Measurements from ENCODE around the gene ZSCAN4.

ZSCAN4 gene

GRCh38 chr19:57641715-57642234 lies 27.0 kb upstream of the ZSCAN4 start:
- DNase-seq (ENCODE audit: low read depth), result no peak
- no peak for TF ChIP-seq POLR2A (IDR thresholded peaks at IDR 0.05; ENCODE audit: extremely low read depth, insufficient read length)
- TF ChIP-seq CTCF (IDR thresholded peaks at IDR 0.05; ENCODE audit: low read depth, low read length), result no peak
- TF ChIP-seq MAX (IDR thresholded peaks at IDR 0.05; ENCODE audit: low read depth, low read length), result no peak
- no peak for TF ChIP-seq MYC (IDR thresholded peaks at IDR 0.05; ENCODE audit: low read depth, low read length)
- H3K4me3 ChIP-seq (ENCODE audit: low read depth, low read length), result no peak overlapping the region

GRCh38 chr19:57642396-57643046 lies 26.2 kb upstream of the ZSCAN4 start:
- no peak overlapping the region for H3K4me3 ChIP-seq (ENCODE audit: low read depth, low read length)
- TF ChIP-seq CTCF (IDR thresholded peaks at IDR 0.05; ENCODE audit: low read depth, low read length) (no peak), POLR2A (IDR thresholded peaks at IDR 0.05; ENCODE audit: extremely low read depth, insufficient read length) (no peak), MAX (IDR thresholded peaks at IDR 0.05; ENCODE audit: low read depth, low read length) (no peak), MYC (IDR thresholded peaks at IDR 0.05; ENCODE audit: low read depth, low read length) (no peak)
- no peak for DNase-seq (ENCODE audit: low read depth)

- H3K4me3 ChIP-seq (ENCODE audit: low read depth, low read length), result no peak overlapping the region
- DNase-seq (ENCODE audit: low read depth), result no peak
- no peak for TF ChIP-seq POLR2A (IDR thresholded peaks at IDR 0.05; ENCODE audit: extremely low read depth, insufficient read length)
- TF ChIP-seq MAX (IDR thresholded peaks at IDR 0.05; ENCODE audit: low read depth, low read length), result no peak
- TF ChIP-seq CTCF (IDR thresholded peaks at IDR 0.05; ENCODE audit: low read depth, low read length), result no peak
- no peak for TF ChIP-seq MYC (IDR thresholded peaks at IDR 0.05; ENCODE audit: low read depth, low read length)
Measured at GRCh38 chr19:57643734-57644133, 25.0 kb upstream of the ZSCAN4 start.

- no peak for DNase-seq (ENCODE audit: low read depth)
- H3K4me3 ChIP-seq (ENCODE audit: low read depth, low read length), result no peak overlapping the region
Measured at GRCh38 chr19:57648331-57649003, 20.3 kb upstream of the ZSCAN4 start.

GRCh38 chr19:57651654-57651996 lies 17.1 kb upstream of the ZSCAN4 start:
- no peak for DNase-seq (ENCODE audit: low read depth)
- TF ChIP-seq CTCF (IDR thresholded peaks at IDR 0.05; ENCODE audit: low read depth, low read length) (no peak), MAX (IDR thresholded peaks at IDR 0.05; ENCODE audit: low read depth, low read length) (no peak), MYC (IDR thresholded peaks at IDR 0.05; ENCODE audit: low read depth, low read length) (no peak), POLR2A (IDR thresholded peaks at IDR 0.05; ENCODE audit: extremely low read depth, insufficient read length) (no peak)
- H3K4me3 ChIP-seq (ENCODE audit: low read depth, low read length), result no peak overlapping the region

More at GRCh38 chr19:57648331-57649003, 20.3 kb upstream of the ZSCAN4 start:
- TF ChIP-seq MAX (IDR thresholded peaks at IDR 0.05; ENCODE audit: low read depth, low read length) (no peak), CTCF (IDR thresholded peaks at IDR 0.05; ENCODE audit: low read depth, low read length) (no peak), POLR2A (IDR thresholded peaks at IDR 0.05; ENCODE audit: extremely low read depth, insufficient read length) (no peak), MYC (IDR thresholded peaks at IDR 0.05; ENCODE audit: low read depth, low read length) (no peak)
